GM18526 (cell line): ENCODE data around the gene P3H2.

ENCODE experiments used
- POLR2A ChIP-seq: IDR thresholded peaks from 3 replicates; pipeline ENCODE4 v1.6.1; 2011; ENCODE audit not compliant: insufficient read length; ENCODE audit errors: extremely low read depth

The P3H2 gene

DNA sequence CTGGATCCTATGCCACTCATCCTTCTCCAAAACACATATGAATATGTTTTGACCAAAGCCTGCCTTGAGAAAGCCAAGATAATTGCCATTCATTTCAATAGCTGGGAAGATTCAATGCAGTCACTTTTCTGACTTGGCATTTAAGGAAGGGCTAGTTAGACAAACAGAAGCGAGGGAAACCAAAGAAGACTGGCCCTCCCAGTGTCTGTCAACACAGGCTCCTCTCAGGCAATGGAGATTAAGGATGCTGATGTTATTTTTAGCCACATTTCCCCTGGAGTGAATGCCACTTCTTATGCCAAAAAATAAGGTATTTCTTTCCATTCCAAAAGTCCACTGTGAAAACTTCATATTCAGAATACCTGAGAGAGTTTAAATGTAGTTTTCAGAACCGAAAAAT is 101.7 kb downstream of the P3H2 start:
- TF ChIP-seq POLR2A, result no peak

GRCh38 chr3:190018460-190018859 is 102.2 kb downstream of the P3H2 start:
- TF ChIP-seq POLR2A, result no peak

GRCh38 chr3:190017521-190018288 is 103.0 kb downstream of the P3H2 start:
- no peak for TF ChIP-seq POLR2A

DNA sequence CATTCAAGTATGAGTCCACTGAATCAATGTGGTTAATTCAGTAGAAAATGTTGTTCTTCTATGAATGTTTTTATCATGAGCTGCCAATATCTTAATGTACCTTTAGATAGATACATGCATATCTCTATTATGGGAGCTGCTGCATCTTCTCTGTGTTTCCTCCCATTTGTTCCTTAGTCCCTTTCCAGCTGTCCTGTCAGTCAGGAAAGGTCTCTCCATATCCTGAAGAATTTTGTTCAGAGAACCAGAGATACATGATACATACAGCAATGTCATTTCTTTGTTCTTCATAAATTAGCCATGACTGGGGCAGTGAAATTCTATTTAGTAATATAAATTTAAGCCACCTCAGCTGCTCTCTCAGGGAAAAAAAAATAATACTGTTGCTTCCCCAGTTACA is 103.7 kb downstream of the P3H2 start:
- no peak for TF ChIP-seq POLR2A

DNA sequence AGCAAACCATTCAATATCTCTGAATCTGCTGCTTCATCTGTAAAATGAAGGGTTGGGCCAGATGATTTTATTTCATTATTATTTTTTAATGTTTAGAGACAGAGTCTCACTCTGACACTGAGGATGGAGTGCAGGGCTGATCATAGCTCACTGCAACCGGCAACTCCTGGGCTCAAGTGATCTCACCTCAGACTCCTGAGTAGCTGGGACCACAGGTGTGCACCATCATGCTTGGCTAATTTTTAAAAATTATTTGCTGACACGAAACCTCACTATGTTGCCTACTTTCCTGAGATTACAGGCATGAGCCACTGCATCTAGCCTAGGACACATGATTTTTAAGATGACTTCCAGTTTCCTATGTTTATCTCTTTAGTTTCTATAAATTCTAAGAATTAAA is 105.8 kb downstream of the P3H2 start:
- TF ChIP-seq POLR2A, result no peak

- no peak for TF ChIP-seq POLR2A
Measured at GRCh38 chr3:190013943-190014924, 106.5 kb downstream of the P3H2 start.

DNA sequence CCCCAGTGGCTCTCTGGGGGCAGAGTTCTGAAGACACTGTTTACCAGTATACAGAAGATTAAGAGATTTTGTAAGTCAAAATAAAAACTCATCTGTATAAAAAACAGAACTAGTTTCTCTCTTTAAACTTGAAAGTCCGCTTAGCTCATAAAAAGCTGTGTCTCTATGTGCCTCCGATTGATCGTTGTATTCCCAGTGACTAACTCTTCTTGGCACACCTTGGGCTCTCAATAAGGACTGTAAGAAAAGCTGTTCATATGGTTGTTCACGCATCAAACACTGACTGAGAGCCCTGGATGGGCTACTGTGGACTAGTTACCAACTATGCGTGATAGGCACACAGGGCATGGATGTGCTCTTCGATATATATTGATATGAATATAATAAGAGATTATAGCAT is 107.9 kb downstream of the P3H2 start:
- TF ChIP-seq POLR2A, result no peak

DNA sequence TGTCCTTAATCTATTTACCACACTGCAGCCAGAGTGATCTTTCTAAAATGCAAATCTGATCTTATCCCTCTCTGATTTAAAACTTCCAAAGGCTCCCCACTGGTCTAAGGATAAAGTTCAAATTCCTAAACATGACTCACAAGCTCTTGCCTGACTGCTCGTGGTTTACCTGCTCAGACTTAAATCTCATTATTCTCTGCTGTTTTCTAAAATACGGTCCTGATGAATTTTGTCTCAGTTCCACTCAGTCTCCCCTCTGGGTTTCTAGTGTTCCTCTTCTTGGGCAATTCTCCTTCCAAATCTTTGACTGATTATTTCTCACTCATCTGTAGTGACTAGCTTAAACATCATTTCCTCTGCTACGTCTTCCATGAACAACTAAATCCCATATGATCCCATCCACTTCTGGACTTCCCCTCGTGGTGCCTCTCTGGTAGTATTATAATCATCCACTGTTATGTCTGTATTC is 108.3 kb downstream of the P3H2 start:
- TF ChIP-seq POLR2A, result no peak

DNA sequence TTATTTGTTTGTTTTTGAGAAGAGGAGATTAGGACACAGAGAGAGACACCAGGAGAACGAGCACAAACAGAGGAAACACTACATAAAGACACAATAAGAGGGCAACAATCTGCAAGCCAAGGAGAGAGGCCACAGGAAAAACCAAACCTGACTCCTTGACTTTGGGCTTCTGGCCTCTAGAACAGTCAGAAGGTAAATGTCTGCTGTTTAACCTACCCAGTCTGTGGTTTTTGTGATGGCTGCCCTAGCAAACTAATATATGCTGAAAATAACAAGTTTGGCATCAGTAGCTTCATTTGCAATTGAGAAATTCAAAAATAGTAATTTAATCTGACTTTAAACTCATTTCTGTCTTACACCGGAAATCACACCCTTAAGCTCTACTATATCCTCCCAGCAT is 110.2 kb downstream of the P3H2 start:
- no peak for TF ChIP-seq POLR2A

GRCh38 chr3:190009614-190010013 is 111.1 kb downstream of the P3H2 start:
- TF ChIP-seq POLR2A, result no peak

GRCh38 chr3:190008432-190008831 is 112.3 kb downstream of the P3H2 start:
- no peak for TF ChIP-seq POLR2A

GRCh38 chr3:190005343-190006113 is 115.2 kb downstream of the P3H2 start:
- no peak for TF ChIP-seq POLR2A

DNA sequence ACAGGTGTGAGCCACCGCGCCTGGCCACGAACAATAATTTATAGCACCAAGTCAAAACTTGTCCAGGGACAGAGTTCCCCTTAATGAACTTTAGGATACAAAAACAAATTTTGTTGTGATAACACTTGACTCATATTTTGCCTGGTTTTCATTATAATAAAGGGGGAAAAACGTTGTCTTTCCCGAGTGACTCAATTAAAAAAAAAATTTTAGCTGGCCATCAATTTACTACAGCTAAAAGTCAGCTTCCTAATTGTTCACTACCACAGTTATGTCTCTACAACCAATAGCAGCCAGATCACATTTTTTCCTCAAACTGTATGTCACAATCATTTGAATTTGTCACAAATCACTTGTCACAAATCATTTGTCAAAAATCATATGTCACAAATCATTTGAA is 116.0 kb downstream of the P3H2 start:
- TF ChIP-seq POLR2A, result no peak

DNA sequence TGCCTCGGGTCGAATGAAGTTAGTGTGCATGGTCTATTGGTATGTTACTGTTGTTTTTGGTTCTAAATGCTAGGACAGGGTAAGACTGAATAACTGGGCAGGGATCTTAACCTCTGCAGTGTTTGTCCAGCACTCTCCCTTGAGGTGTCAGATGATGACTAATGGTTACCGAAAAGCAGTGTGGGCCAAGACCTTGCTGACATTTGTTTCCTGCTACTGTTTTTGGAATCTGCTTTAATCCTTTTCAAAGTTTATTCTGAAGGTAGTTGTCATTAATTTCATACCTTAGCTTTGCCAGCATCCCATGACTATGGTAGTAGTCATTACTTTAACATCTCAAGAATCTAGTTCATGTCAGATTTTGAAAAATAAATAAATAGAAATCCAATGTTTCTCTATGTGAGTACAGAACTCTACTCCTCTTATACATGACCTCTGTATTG is 117.0 kb downstream of the P3H2 start:
- TF ChIP-seq POLR2A, result no peak

GRCh38 chr3:190003068-190003467 is 117.6 kb downstream of the P3H2 start:
- no peak for TF ChIP-seq POLR2A
